Measurements from ENCODE around the gene GAREM1.

The GAREM1 gene

DNA sequence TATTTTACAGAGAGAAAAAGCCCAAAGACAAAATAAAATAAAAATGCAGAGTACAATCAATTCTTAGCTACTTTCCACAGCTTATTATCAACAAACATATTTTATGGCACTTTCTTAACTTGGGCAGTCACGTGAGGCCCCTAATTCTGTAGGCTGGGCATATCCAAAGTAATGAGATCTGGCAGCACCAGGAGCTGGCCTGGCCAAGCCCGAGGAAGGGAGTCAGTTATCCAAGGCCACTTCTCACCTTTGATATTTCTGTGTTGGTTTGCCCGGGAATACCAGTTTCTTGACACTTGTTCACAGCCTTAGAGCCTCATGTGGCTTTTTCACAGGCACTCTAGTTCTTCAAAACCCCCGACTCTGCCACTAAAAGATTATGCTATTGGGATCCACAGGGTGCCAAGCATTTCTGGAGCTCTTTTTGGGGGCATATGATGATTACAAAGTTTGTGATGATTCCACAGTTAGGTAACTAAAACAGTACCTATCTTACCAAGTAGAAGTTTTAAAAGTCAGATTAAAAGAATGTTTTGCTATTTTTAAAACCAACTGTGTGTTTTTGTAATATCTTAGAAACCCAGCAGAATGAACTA, 190.4 kb downstream of the GAREM1 start:
- ATAC-seq (ENCODE audit: insufficient read depth, low read depth), result no peak

DNA sequence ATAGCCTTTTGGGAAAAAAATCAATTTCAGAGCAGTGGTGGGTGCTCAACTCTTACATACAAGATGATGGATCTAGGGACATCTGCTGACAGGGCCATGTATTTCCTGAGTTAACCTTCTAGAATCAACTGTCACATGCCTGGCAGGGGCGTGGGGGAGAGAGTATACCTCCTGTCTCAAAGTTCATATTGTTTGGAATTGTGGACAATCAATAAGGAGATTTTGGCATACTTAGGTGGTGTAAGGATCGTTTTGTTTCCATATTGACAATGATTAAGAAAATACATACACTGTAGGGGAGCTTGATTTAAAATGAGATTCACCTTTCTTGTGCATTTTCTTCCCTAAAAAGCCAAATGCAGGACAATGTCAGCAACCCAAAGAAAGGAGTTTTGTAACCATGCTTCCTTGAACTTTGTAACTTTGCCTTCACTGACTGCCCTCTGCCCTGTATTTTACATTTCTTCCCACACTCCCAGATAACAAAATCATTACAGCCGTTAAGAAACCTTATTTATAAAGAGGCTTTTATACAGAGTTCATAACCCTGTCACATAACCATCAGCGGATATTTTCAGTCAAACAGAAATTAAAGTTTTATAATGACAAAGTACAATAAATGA, 192.4 kb downstream of the GAREM1 start:
- Histone ChIP-seq H3K27me3 (ENCODE audit: insufficient read depth, low read length, poor library complexity) (peaks cover 10% of the 10 kb centered on the region), H3K79me2 (ENCODE audit: insufficient read depth, low read length) (no peaks in the 10 kb centered on the region), H3K9ac (ENCODE audit: low read depth, low read length) (no peak overlapping the region), H3K27ac (ENCODE audit: low read length) (no peak overlapping the region), H3K4me2 (ENCODE audit: insufficient read depth, low read length) (no peak overlapping the region), H3K9me3 (ENCODE audit: insufficient read depth, low read length, severe bottlenecking) (no peaks in the 10 kb centered on the region), H3K36me3 (ENCODE audit: insufficient read depth, low read length) (no peaks in the 10 kb centered on the region), H3K4me3 (ENCODE audit: low read depth in 1 of 2, low read length in 2 of 2) (no peak overlapping the region), H4K20me1 (ENCODE audit: insufficient read depth, low read length) (no peaks in the 10 kb centered on the region), H3K4me1 (ENCODE audit: insufficient read depth, low read length) (no peaks in the 10 kb centered on the region), H2AFZ (ENCODE audit: low read depth, low read length) (no peak overlapping the region)
- TF ChIP-seq EZH2 (IDR thresholded peaks at IDR 0.05; ENCODE audit: borderline replicate concordance, low read depth, low read length, severe bottlenecking), result no peak
- TF ChIP-seq, protein P1, sequence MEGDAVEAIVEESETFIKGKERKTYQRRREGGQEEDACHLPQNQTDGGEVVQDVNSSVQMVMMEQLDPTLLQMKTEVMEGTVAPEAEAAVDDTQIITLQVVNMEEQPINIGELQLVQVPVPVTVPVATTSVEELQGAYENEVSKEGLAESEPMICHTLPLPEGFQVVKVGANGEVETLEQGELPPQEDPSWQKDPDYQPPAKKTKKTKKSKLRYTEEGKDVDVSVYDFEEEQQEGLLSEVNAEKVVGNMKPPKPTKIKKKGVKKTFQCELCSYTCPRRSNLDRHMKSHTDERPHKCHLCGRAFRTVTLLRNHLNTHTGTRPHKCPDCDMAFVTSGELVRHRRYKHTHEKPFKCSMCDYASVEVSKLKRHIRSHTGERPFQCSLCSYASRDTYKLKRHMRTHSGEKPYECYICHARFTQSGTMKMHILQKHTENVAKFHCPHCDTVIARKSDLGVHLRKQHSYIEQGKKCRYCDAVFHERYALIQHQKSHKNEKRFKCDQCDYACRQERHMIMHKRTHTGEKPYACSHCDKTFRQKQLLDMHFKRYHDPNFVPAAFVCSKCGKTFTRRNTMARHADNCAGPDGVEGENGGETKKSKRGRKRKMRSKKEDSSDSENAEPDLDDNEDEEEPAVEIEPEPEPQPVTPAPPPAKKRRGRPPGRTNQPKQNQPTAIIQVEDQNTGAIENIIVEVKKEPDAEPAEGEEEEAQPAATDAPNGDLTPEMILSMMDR (IDR thresholded peaks at IDR 0.05; ENCODE audit: borderline replicate concordance, extremely low read depth, low read length, poor library complexity, severe bottlenecking), result no peak
- ATAC-seq (ENCODE audit: insufficient read depth, low read depth), result no peak
- DNase-seq, result no peak

More for the DNA sequence above, 190.4 kb downstream of the GAREM1 start:
- no peaks in the 10 kb centered on the region for H3K36me3 ChIP-seq (ENCODE audit: insufficient read depth, low read length)
- no peak for TF ChIP-seq EZH2 (IDR thresholded peaks at IDR 0.05; ENCODE audit: borderline replicate concordance, low read depth, low read length, severe bottlenecking)
- TF ChIP-seq, protein P1 (IDR thresholded peaks at IDR 0.05; ENCODE audit: borderline replicate concordance, extremely low read depth, low read length, poor library complexity, severe bottlenecking), result no peak
- no peaks in the 10 kb centered on the region for H3K9me3 ChIP-seq (ENCODE audit: insufficient read depth, low read length, severe bottlenecking)
- H3K4me3 ChIP-seq (ENCODE audit: low read depth in 1 of 2, low read length in 2 of 2), result no peak overlapping the region
- peaks cover 12% of the 10 kb centered on the region for H3K27me3 ChIP-seq (ENCODE audit: insufficient read depth, low read length, poor library complexity)
- H2AFZ ChIP-seq (ENCODE audit: low read depth, low read length), result no peak overlapping the region
- H3K79me2 ChIP-seq (ENCODE audit: insufficient read depth, low read length), result no peaks in the 10 kb centered on the region
- no peak overlapping the region for H3K27ac ChIP-seq (ENCODE audit: low read length)
- no peaks in the 10 kb centered on the region for H4K20me1 ChIP-seq (ENCODE audit: insufficient read depth, low read length)
- DNase-seq, result no peak
- H3K4me1 ChIP-seq (ENCODE audit: insufficient read depth, low read length), result no peaks in the 10 kb centered on the region
- no peak overlapping the region for H3K9ac ChIP-seq (ENCODE audit: low read depth, low read length)
- H3K4me2 ChIP-seq (ENCODE audit: insufficient read depth, low read length), result no peak overlapping the region

DNA sequence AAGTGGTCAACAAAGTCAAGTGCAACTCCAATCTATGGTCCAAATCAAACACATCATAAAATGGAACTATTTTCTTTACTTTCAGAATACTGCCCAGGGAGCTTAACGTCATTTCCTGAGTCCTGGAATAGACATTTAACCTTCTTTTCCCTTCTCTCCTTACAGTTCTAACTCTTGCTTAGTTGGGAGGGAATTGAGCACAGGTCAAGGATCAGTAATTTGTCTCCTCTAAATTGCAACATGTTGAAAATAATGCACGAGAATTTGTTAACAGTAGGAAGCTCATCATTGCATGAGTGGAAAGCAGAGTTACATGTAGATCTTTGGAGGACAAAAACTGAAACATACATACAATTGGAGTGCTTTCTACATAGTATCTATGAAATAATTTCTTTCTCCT, 193.1 kb downstream of the GAREM1 start:
- Histone ChIP-seq H3K27ac (ENCODE audit: low read length) (no peak overlapping the region), H3K4me2 (ENCODE audit: insufficient read depth, low read length) (no peak overlapping the region), H4K20me1 (ENCODE audit: insufficient read depth, low read length) (no peaks in the 10 kb centered on the region), H2AFZ (ENCODE audit: low read depth, low read length) (no peak overlapping the region), H3K79me2 (ENCODE audit: insufficient read depth, low read length) (no peaks in the 10 kb centered on the region), H3K36me3 (ENCODE audit: insufficient read depth, low read length) (no peaks in the 10 kb centered on the region), H3K9ac (ENCODE audit: low read depth, low read length) (no peak overlapping the region), H3K4me3 (ENCODE audit: low read depth in 1 of 2, low read length in 2 of 2) (no peak overlapping the region), H3K4me1 (ENCODE audit: insufficient read depth, low read length) (no peaks in the 10 kb centered on the region), H3K27me3 (ENCODE audit: insufficient read depth, low read length, poor library complexity) (peaks cover 10% of the 10 kb centered on the region), H3K9me3 (ENCODE audit: insufficient read depth, low read length, severe bottlenecking) (no peaks in the 10 kb centered on the region)
- DNase-seq, result no peak
- TF ChIP-seq, protein P1 (IDR thresholded peaks at IDR 0.05; ENCODE audit: borderline replicate concordance, extremely low read depth, low read length, poor library complexity, severe bottlenecking), result no peak
- no peak for TF ChIP-seq EZH2 (IDR thresholded peaks at IDR 0.05; ENCODE audit: borderline replicate concordance, low read depth, low read length, severe bottlenecking)
- no peak for ATAC-seq (ENCODE audit: insufficient read depth, low read depth)

Data from DND-41 (cell line).